ENCODE results near the gene GPR171. TPM values are rescaled to one million over a fixed set of nuclear protein-coding genes. Genes with fewer than 3 reads are reported as not detected.

GPR171 gene
- polyA plus RNA-seq, 3 donors = 0.20 TPM; not detected in 2

GRCh38 chr3:151152455-151153079 is 50.4 kb downstream of the GPR171 start:
- no peak overlapping the region for H3K4me3 Mint-ChIP-seq
- Histone ChIP-seq H3K4me1 (ENCODE audit: control insufficient read depth in 1 of 2, insufficient read depth in 2 of 2, low read length in 2 of 2) (no peaks in the 10 kb centered on the region), H3K27ac (ENCODE audit: low read depth in 1 of 2, low read length in 2 of 2) (no peak overlapping the region), H4K20me1 (ENCODE audit: insufficient read depth, low read length) (no peaks in the 10 kb centered on the region), H3K9ac (ENCODE audit: insufficient read depth, low read length, poor library complexity, severe bottlenecking) (no peak overlapping the region), H3K36me3 (replicated peaks in 1 of 2; ENCODE audit: control insufficient read depth in 1 of 2, insufficient read depth in 2 of 2, low read length in 2 of 2) (no peaks in the 10 kb centered on the region), H3K79me2 (ENCODE audit: insufficient read depth, low read length) (no peaks in the 10 kb centered on the region), H2AFZ (ENCODE audit: insufficient read depth, low read depth, low read length, poor library complexity, severe bottlenecking) (no peak overlapping the region), H3K9me3 (replicated peaks in 1 of 2; ENCODE audit: control insufficient read depth in 1 of 2, insufficient read depth in 1 of 2, low read length in 2 of 2) (no peaks in the 10 kb centered on the region), H3K27me3 (ENCODE audit: control insufficient read depth in 2 of 2, insufficient read depth in 2 of 2, low read length in 2 of 2) (no peaks in the 10 kb centered on the region), H3K4me3 (replicated peaks in 1 of 3; ENCODE audit: low read depth in 2 of 3, low read length in 3 of 3) (no peak overlapping the region), H3K4me2 (replicated peaks; ENCODE audit: extremely low read depth, low read length, poor library complexity, severe bottlenecking) (no peak overlapping the region)
- TF ChIP-seq CTCF (IDR thresholded peaks at IDR 0.05) = no peak
- H3K4me1 Mint-ChIP-seq = no peaks in the 10 kb centered on the region
- 100% methylated on average over 1 of the region's 4 CpGs for WGBS (ENCODE audit: insufficient coverage)
- no peaks in the 10 kb centered on the region for H3K36me3 Mint-ChIP-seq
- DNase-seq = no peak
- intact Hi-C loops (cut with micrococcal nuclease) = no loop called here
- H3K27ac Mint-ChIP-seq = no peak overlapping the region
- no peaks in the 10 kb centered on the region for H3K9me3 Mint-ChIP-seq
- H3K27me3 Mint-ChIP-seq (ENCODE audit: low read depth in 3 of 3) = no peaks in the 10 kb centered on the region

Small RNAs within 50 kb of the gene (small RNA-seq; reads per million reads assigned to genes)
- gene RNA5SP145 (ENCODE audit: insufficient read length, low read depth) = not detected

Other genes with a start within 250 kb of the GPR171 start
- not detected for gene CLRN1, start 230.5 kb downstream of the GPR171 start, polyA plus RNA-seq
- gene MED12L, start 117.6 kb downstream of the GPR171 start, polyA plus RNA-seq = under 1 TPM in 2 of 3 donors, not detected in 1; 0.12 to 0.29 TPM
- under 1 TPM; 0.20 to 0.67 (median 0.50) TPM for gene P2RY14, start 75.3 kb upstream of the GPR171 start, polyA plus RNA-seq
- gene GPR87, start 113.6 kb upstream of the GPR171 start, polyA plus RNA-seq = under 1 TPM in 1 of 3 donors, not detected in 2; 0.15 TPM
- gene P2RY13, start 126.3 kb upstream of the GPR171 start, polyA plus RNA-seq = 100 to 1,000 TPM in 1 of 3 donors, 10 to 100 TPM in 2; 45.6 to 144 (median 80.0) TPM
- gene P2RY12, start 181.5 kb upstream of the GPR171 start, polyA plus RNA-seq = 1 to 10 TPM; 1.9 to 3.0 (median 2.7) TPM